ENCODE data around the gene C9orf72. TPM values are rescaled to one million over a fixed set of nuclear protein-coding genes. Genes with fewer than 3 reads are reported as not detected.

C9orf72 gene
- total and polyA plus RNA-seq, 2 experiments from 2014 or later = 11.6 to 27.8 TPM

- Histone ChIP-seq H3K4me1 (ENCODE audit: insufficient read depth) (peaks cover 9% of the 10 kb centered on the region; the same call in 1 of the 2 replicates), H3F3A (replicated peaks; ENCODE audit: low read depth) (no peaks in the 10 kb centered on the region), H3K4me3 (no peak overlapping the region), H4K20me1 (replicated peaks; ENCODE audit: insufficient read depth) (no peaks in the 10 kb centered on the region), H3K27ac (ENCODE audit: low read depth) (no peak overlapping the region), H3K9me2 (ENCODE audit: insufficient read depth) (no peaks in the 10 kb centered on the region), H2AFZ (no peak overlapping the region), H3K4me2 (no peak overlapping the region), H3K36me3 (ENCODE audit: insufficient read depth) (no peaks in the 10 kb centered on the region), H3K27me3 (ENCODE audit: insufficient read depth) (no peaks in the 10 kb centered on the region), H3K79me2 (replicated peaks; ENCODE audit: insufficient read depth) (no peaks in the 10 kb centered on the region)
- DNase-seq (ENCODE audit: low spot score) (no peak), ATAC-seq (no peak)
- no peaks in the 10 kb centered on the region for H3K9me3 Mint-ChIP-seq
- no peaks in the 10 kb centered on the region for H3K36me3 Mint-ChIP-seq (ENCODE audit: low read depth)
- peaks cover 11% of the 10 kb centered on the region for H3K4me1 Mint-ChIP-seq
- H3K27ac Mint-ChIP-seq = no peak overlapping the region
- H3K4me3 Mint-ChIP-seq = no peak overlapping the region
- H3K27me3 Mint-ChIP-seq (ENCODE audit: insufficient read depth, low read depth, poor library complexity) = peaks cover 4% of the 10 kb centered on the region
- TF ChIP-seq EZH2phosphoT487 (IDR thresholded peaks at IDR 0.05; ENCODE audit: unreplicated experiment) (no peak), CTCF (conservative IDR thresholded peaks at IDR 0.05; ENCODE audit: low read depth in 2 of 2) (no peak), NANOG (IDR thresholded peaks at IDR 0.05; ENCODE audit: borderline replicate concordance) (no peak), STAT1 (IDR thresholded peaks at IDR 0.05; ENCODE audit: unreplicated experiment) (no peak), ETS1 (IDR thresholded peaks at IDR 0.05) (no peak), CREB1 (CRISPR knock-in tag; IDR thresholded peaks at IDR 0.05; ENCODE audit: low read depth) (no peak), ZNF462 (CRISPR knock-in tag; IDR thresholded peaks at IDR 0.05) (no peak), ZNF114 (CRISPR knock-in tag; IDR thresholded peaks at IDR 0.05) (no peak), EZH2 (IDR thresholded peaks at IDR 0.05; ENCODE audit: low read depth, unreplicated experiment) (no peak), ZNF331 (CRISPR knock-in tag; IDR thresholded peaks at IDR 0.05; ENCODE audit: low read depth) (no peak), POLR2AphosphoS5 (IDR thresholded peaks at IDR 0.05; ENCODE audit: low read depth) (no peak), REST (IDR thresholded peaks at IDR 0.05; ENCODE audit: unreplicated experiment) (no peak), JUNB (IDR thresholded peaks at IDR 0.05; ENCODE audit: unreplicated experiment) (no peak)
These were observed 28.1 kb upstream of the C9orf72 start for GRCh38 chr9:27601396-27601795.
